WERI-Rb-1 (cell line): ENCODE results near the gene RBM33.

Experiments
- DNase-seq: peaks from one replicate; pipeline ENCODE4 v3.0.0-alpha.2; 2020
- H3K27ac ChIP-seq: fragments of 250-450 bp; sonication (Bioruptor Pico); 2 replicates; pipeline ENCODE4 v1.5.1; 2020; ENCODE audit warnings: mild to moderate bottlenecking, moderate library complexity
- H3K27me3 ChIP-seq: fragments of 250-450 bp; sonication (Bioruptor Pico); 2 replicates; pipeline ENCODE4 v1.5.1; 2021; ENCODE audit warnings: mild to moderate bottlenecking, low read depth, moderate library complexity; ENCODE audit not compliant: insufficient read depth, severe bottlenecking
- H3K36me3 ChIP-seq: fragments of 250-450 bp; sonication (Bioruptor Pico); 2 replicates; pipeline ENCODE4 v1.5.1; 2020; ENCODE audit warnings: mild to moderate bottlenecking, moderate library complexity
- H3K4me3 ChIP-seq: 2 replicates; pipeline ENCODE4 v1.5.1; 2011; ENCODE audit warnings: low read depth, mild to moderate bottlenecking, control low read depth, low read length
- H3K9me3 ChIP-seq: fragments of 250-450 bp; sonication (Bioruptor Pico); 2 replicates; pipeline ENCODE4 v1.5.1; 2021; ENCODE audit warnings: mild to moderate bottlenecking, moderate library complexity; ENCODE audit not compliant: severe bottlenecking
- TF ChIP-seq, protein P1 (sequence below): IDR thresholded peaks from 2 replicates; pipeline ENCODE4 v1.5.1; 2011; ENCODE audit warnings: low read depth, mild to moderate bottlenecking, control low read depth, inconsistent platforms, low read length

RBM33 gene

GRCh38 chr7:155621418-155621980 lies 23.0 kb upstream of the RBM33 start:
- Histone ChIP-seq H3K4me3 (no peak overlapping the region), H3K36me3 (no peaks in the 10 kb centered on the region), H3K9me3 (no peaks in the 10 kb centered on the region), H3K27me3 (no peaks in the 10 kb centered on the region), H3K27ac (no peak overlapping the region)
- TF ChIP-seq, protein P1, sequence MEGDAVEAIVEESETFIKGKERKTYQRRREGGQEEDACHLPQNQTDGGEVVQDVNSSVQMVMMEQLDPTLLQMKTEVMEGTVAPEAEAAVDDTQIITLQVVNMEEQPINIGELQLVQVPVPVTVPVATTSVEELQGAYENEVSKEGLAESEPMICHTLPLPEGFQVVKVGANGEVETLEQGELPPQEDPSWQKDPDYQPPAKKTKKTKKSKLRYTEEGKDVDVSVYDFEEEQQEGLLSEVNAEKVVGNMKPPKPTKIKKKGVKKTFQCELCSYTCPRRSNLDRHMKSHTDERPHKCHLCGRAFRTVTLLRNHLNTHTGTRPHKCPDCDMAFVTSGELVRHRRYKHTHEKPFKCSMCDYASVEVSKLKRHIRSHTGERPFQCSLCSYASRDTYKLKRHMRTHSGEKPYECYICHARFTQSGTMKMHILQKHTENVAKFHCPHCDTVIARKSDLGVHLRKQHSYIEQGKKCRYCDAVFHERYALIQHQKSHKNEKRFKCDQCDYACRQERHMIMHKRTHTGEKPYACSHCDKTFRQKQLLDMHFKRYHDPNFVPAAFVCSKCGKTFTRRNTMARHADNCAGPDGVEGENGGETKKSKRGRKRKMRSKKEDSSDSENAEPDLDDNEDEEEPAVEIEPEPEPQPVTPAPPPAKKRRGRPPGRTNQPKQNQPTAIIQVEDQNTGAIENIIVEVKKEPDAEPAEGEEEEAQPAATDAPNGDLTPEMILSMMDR: no peak
- no peak for DNase-seq

- no peak overlapping the region for H3K4me3 ChIP-seq
- no peaks in the 10 kb centered on the region for H3K9me3 ChIP-seq
- H3K27me3 ChIP-seq: no peaks in the 10 kb centered on the region
- TF ChIP-seq, protein P1: no peak
- no peaks in the 10 kb centered on the region for H3K36me3 ChIP-seq
- no peak for DNase-seq
- H3K27ac ChIP-seq: no peak overlapping the region
These were observed 20.0 kb upstream of the RBM33 start for GRCh38 chr7:155624412-155624811.

- Histone ChIP-seq H3K27me3 (no peaks in the 10 kb centered on the region), H3K36me3 (no peaks in the 10 kb centered on the region), H3K4me3 (no peak overlapping the region), H3K27ac (no peak overlapping the region), H3K9me3 (no peaks in the 10 kb centered on the region)
- DNase-seq: no peak
- TF ChIP-seq, protein P1: no peak
These were observed 18.9 kb upstream of the RBM33 start for GRCh38 chr7:155625557-155625956.

GRCh38 chr7:155629171-155629570 lies 15.3 kb upstream of the RBM33 start:
- no peaks in the 10 kb centered on the region for H3K9me3 ChIP-seq
- H3K36me3 ChIP-seq: no peaks in the 10 kb centered on the region
- no peak overlapping the region for H3K4me3 ChIP-seq
- TF ChIP-seq, protein P1: no peak
- no peak overlapping the region for H3K27ac ChIP-seq
- H3K27me3 ChIP-seq: no peaks in the 10 kb centered on the region
- no peak for DNase-seq

GRCh38 chr7:155631155-155631554 lies 13.3 kb upstream of the RBM33 start:
- no peak for DNase-seq
- no peaks in the 10 kb centered on the region for H3K9me3 ChIP-seq
- no peak overlapping the region for H3K4me3 ChIP-seq
- TF ChIP-seq, protein P1: no peak
- H3K27me3 ChIP-seq: no peaks in the 10 kb centered on the region
- no peak overlapping the region for H3K27ac ChIP-seq
- H3K36me3 ChIP-seq: no peaks in the 10 kb centered on the region

DNA sequence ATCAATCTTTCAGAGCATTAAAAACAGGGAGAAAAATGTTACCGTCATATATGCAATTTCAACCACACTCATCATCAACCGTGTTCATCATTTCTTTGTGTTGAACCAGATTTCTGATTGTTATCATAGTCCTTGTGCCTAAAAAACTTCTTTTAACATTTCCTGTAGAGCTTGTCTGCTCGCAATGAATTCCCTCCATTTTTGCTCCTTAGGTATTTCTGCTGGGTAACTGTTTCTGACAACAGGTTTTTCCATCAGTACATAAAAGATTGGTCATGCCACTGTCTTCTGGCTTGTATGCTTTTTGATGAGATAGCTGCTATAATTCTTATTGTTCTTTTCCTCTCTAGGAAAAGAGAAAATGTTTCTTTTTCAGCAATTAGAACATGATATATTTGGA lies 8.6 kb upstream of the RBM33 start:
- DNase-seq: no peak
- Histone ChIP-seq H3K27ac (no peak overlapping the region), H3K36me3 (peaks cover 10% of the 10 kb centered on the region), H3K9me3 (peaks cover 26% of the 10 kb centered on the region), H3K4me3 (no peak overlapping the region), H3K27me3 (no peaks in the 10 kb centered on the region)
- TF ChIP-seq, protein P1: no peak
